ENCODE measurements around the gene CLEC3B.

- TF ChIP-seq CTCF (IDR thresholded peaks at IDR 0.05): no peak
- TF ChIP-seq POLR2AphosphoS5 (IDR thresholded peaks at IDR 0.05): no peak
- TF ChIP-seq POLR2A (IDR thresholded peaks at IDR 0.05): no peak
- no peak for TF ChIP-seq EP300 (IDR thresholded peaks at IDR 0.05)
Observed at GRCh38 chr3:45012577-45012976, 13.5 kb upstream of the CLEC3B start.
